ENCODE measurements around the gene LCTL. TPM values are rescaled to one million over a fixed set of nuclear protein-coding genes. Genes with fewer than 3 reads are reported as not detected.

The LCTL gene
- total RNA-seq (not detected in 2 replicates), polyA plus RNA-seq (not detected in 2 replicates), polyA minus RNA-seq (not detected in 2 replicates)
- total RNA-seq (2013) = not detected

- H2AFZ ChIP-seq (ENCODE audit: insufficient read depth, low read depth, low read length, poor library complexity, severe bottlenecking) = peak within 1 kb of the TSS; percentile 51
Measured at GRCh38 chr15:66565741-66566144, at the start of gene LCTL. Gene LCTL (minus strand): TSS chr15:66565998. CDS start chr15:66565365, 633 bp downstream.

More at GRCh38 chr15:66565741-66566144, at the start of gene LCTL:
- Histone ChIP-seq H3K4me3 (ENCODE audit: control extremely low read depth in 1 of 5, extremely low read depth in 1 of 5, insufficient read depth in 1 of 5, low read depth in 2 of 5, low read length in 4 of 5) (no peak within 1 kb of the TSS), H3K4me2 (replicated peaks; ENCODE audit: low read depth, low read length, poor library complexity, severe bottlenecking) (peak within 1 kb of the TSS; percentile 54), H3K36me3 (replicated peaks in 1 of 2; ENCODE audit: control extremely low read depth in 1 of 2, control insufficient read depth in 1 of 2, extremely low read depth in 1 of 2, insufficient read depth in 2 of 2, low read length in 1 of 2) (no peaks in the 10 kb centered on the region), H4K20me1 (ENCODE audit: control insufficient read depth, insufficient read depth, low read length, poor library complexity, severe bottlenecking) (no peaks in the 10 kb centered on the region), H3K79me2 (ENCODE audit: control insufficient read depth, insufficient read depth, low read length) (no peaks in the 10 kb centered on the region), H3K9me3 (ENCODE audit: control extremely low read depth in 1 of 3, control insufficient read depth in 2 of 3, insufficient read depth in 1 of 3, low read length in 2 of 3) (no peaks in the 10 kb centered on the region), H3K27ac (ENCODE audit: low read length in 2 of 2) (no peak within 1 kb of the TSS), H3K27me3 (replicated peaks in 1 of 4; ENCODE audit: control extremely low read depth in 1 of 4, control insufficient read depth in 3 of 4, insufficient read depth in 4 of 4, low read length in 3 of 4) (no peaks in the 10 kb centered on the region), H3K4me1 (ENCODE audit: control insufficient read depth in 2 of 2, insufficient read depth in 2 of 2, low read length in 2 of 2) (peaks cover 5 to 6% of the 10 kb centered on the region in 2 donors), H3K9ac (ENCODE audit: low read length) (no peak within 1 kb of the TSS)
- no peaks in the 10 kb centered on the region for H3K27me3 Mint-ChIP-seq
- peaks cover 5% of the 10 kb centered on the region for H3K4me1 Mint-ChIP-seq
- ChIA-PET POLR2A (interaction anchor here (1.0 kb wide), 1 partner anchor 60 kb away, joined by 3 read pairs; no protein-coding TSS in a partner anchor), CTCF (interaction anchor here (1.1 kb wide), 1 partner anchor 11 kb away, joined by 3 read pairs; no protein-coding TSS in a partner anchor)
- no peaks in the 10 kb centered on the region for H3K9me3 Mint-ChIP-seq (ENCODE audit: insufficient read depth)
- DNase-seq = no peak
- TF ChIP-seq EZH2 (IDR thresholded peaks at IDR 0.05; ENCODE audit: borderline replicate concordance, insufficient read depth, low read depth, low read length, poor library complexity, severe bottlenecking) (no peak), CTCF (IDR thresholded peaks at IDR 0.05) (no peak)
- H3K4me3 Mint-ChIP-seq = no peak within 1 kb of the TSS
- 92% methylated on average over 8 of the region's 14 CpGs for WGBS (ENCODE audit: insufficient coverage)
- ATAC-seq (ENCODE audit: low read depth) = no peak
- H3K27ac Mint-ChIP-seq = no peak within 1 kb of the TSS
- intact Hi-C loops (cut with micrococcal nuclease) = no loop called here

Measured in B cell (primary cell).